IMR-90 (cell line): ENCODE measurements around the gene TAS2R1. TPM values are rescaled to one million over a fixed set of nuclear protein-coding genes. Genes with fewer than 3 reads are reported as not detected.

Experiments
- polyA plus RNA-seq, 3 experiments: library from polyadenylated mRNA; depleted of rRNA; stranded (reverse); fragments of >200 nt; gene quantifications; 2 replicates each; pipeline ENCODE4 v1.2.3, GENCODE V29; 2012; ENCODE audit warnings: low replicate concordance in 1 of 3
- total RNA-seq: library from RNA; depleted of rRNA; stranded (reverse); fragments of >200 nt; gene quantifications from 2 replicates; pipeline ENCODE4 v1.2.3, GENCODE V29; 2012; rRNA removed

TAS2R1 gene
- total and polyA plus RNA-seq, 2 of the 4 experiments (the other 2 are of a cell fraction), result not detected

Other genes with a start within 250 kb of the TAS2R1 start
- gene SEMA5A, start 84.3 kb downstream of the TAS2R1 start, total RNA-seq, result 9.9 and 12.5 TPM in 2 replicates
- 7.3 and 8.2 TPM in 2 replicates for gene SEMA5A, start 84.3 kb downstream of the TAS2R1 start, polyA plus RNA-seq (2012; rRNA removed)